ENCODE measurements around the gene C5orf58. TPM values are rescaled to one million over a fixed set of nuclear protein-coding genes. Genes with fewer than 3 reads are reported as not detected.
A peak's percentile ranks its signal among the peaks of the same experiment; 100 is the strongest.
"Not testable (repeated sequence)": the region's sequence is repeated elsewhere in the genome, so short reads cannot be mapped to it uniquely, and the experiment has no call there.

Gene C5orf58
- total RNA-seq, 1 experiment from 2014 or later: not detected

GRCh38 chr5:170223906-170224305 lies 8.9 kb upstream of the C5orf58 start:
- no peak for DNase-seq (ENCODE audit: low spot score)

DNA sequence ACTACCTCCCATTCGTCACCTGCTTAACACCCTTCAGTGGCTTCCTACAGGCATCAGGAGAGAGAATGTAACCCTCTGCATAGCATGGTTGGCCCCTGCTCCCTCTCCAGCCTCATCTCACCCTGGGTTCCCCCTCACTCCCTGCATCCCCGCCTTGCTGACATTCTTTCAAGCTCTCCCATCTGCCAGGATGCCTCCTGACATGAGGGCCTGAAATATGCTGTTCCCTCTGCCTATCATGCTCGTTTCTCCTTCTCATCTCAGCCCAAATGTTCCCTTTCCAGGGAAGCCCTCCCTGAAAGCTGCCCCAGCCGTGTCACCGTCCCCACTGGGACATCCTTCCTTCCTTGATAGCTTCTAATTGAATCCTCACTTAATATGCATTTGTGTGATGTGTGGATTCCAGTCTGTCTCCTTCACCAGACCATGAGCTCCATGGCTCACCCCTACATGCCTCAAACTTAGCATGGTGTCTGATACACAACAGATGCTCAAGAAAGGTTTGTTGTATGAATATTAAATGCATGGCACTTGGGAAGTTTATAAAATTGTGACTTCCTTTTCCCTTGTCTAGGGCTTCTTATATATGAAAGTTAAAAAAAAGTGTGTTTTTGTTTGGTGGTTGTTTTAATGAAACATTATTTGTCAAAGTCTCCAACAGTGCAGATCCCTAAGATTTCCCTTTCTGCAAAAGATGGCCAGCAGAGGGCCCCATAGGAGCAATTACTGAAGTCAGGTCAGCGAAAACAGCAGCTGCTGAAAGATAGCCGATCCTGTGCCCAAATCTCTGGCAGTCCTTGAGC lies 7.3 kb upstream of the C5orf58 start:
- DNase-seq (ENCODE audit: low spot score): peak; percentile 67

DNA sequence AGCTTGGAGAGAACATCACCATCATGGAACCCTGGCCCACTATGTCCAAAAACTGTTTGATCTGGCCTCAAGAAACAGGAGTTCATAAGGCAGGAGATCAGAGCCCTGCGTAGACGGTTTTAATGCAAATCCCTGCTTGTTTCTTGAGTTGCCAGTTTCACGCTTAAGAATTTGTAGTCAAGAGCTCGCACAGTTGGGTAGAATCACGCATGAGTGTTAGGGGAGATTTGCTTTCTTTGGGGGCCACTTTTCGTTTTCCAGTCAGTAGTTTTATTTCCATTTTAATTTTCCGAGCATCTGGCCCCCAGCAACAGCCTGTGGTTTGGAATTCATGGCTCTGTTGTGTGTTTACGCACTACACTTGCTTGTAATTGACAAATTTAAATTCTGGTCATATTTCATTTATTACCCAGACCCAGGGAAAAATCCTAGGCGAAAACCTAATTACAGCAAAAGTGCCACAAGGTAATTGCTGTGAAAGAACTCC lies 6.6 kb upstream of the C5orf58 start:
- DNase-seq (ENCODE audit: low spot score): no peak

GRCh38 chr5:170226661-170227060 lies 6.1 kb upstream of the C5orf58 start:
- no peak for DNase-seq (ENCODE audit: low spot score)

DNA sequence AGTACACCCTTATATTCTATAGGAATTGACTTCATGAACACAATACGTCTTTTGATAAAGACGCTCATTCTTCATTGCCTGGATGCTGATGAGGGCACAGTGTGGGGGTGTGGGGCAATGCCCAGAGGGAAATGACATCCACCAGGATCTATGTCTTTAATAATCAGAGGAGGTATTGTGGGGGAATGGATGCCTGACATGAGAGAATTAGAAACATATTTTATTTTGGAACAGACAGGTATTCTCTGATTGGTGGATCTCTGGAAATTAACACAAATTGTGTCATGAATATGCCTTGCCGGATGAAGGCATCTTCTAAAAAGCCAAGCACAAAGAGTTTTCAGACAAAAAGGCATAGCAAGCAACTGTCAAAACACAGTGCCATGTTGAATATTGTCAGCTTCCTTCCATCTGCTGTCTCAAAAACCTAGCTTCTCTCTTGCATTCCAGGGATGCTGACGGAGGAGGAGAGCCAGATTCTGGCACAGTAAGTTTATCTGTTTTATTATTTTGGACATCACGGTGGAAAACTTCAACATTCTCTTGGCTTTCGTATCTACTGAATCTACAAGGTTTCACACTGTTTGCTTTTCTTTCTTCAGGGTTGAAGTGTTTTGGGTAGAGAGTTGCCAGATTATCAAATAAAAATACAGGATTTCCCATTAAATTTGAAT lies 3.9 kb upstream of the C5orf58 start:
- DNase-seq (ENCODE audit: low spot score): no peak

DNA sequence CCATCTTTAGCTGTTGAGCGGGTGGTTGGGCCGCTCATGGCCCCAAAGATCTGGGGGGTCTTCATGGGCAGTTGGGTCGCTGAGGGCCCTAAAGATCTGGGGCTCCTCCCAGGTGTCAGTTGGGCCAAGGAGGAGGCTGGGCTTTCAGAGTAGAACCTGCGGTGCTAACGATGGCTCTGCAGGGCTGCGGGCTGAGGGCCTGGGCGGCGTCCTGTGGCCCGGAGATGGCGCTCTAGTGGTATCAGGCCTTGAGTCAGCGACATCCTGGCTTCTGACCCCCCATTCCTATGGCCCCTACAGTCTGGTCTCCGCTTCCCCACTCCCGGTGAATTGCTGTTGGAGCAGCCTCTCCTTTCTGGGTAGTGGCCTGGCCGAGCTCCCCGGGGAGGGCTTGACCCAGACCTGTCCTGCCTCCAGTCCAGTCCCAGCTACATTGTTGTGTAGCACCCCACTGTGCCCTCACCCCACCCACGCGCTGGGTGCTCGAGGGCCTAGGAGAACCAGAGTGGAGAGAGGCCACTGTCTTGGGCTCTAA lies 640 bp downstream of the C5orf58 start:
- DNase-seq (ENCODE audit: low spot score): no peak

DNA sequence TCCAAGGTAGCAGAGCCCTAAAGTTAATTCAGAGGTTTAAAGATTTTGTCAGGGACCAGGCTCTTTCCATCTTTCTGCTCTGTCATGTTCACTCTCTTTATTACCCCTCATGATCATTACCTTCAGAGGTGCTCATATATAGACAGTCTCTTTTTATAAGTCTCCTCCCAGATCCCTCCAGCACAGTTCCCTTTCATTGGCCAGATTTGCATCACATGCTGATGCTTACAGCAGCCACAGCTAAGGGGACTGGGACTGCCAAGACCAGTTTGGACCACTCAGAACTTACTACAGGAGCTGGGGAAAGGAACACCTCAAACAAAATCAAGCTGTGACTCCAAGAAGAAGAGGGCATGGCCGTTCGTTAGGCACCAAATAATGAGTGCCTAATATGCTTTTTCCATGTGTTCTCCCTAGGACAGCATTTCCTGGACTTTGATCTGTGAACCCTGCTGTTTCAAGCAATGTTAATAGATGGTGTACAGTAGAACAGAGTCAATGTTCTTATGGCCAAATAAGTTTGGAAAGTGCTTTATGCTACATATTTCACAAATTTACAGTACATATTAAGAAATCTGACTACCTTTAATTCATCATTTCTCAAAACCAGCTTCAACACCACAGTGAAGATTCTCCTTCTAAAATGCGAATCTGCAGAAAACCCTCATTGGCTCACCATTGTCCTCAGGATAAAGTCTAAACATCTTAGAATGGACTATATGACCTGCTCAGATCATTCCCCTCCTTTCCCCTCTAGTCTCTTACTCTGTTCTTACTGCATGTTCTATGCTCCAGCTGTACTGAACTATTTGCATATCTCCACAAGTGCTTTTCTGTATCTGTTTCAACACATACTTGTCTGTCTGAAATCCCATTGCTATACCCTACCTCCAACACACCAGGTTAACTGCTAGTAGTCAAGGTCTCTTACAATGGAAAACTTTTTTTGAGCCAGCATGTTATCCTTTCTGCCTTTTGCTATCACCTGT lies 3.4 kb downstream of the C5orf58 start:
- no peak for DNase-seq (ENCODE audit: low spot score)

- DNase-seq (ENCODE audit: low spot score): no peak
Measured at GRCh38 chr5:170238456-170239196, 5.8 kb downstream of the C5orf58 start.

GRCh38 chr5:170245436-170245835 lies 12.7 kb downstream of the C5orf58 start:
- DNase-seq (ENCODE audit: low spot score): not testable (repeated sequence)

DNA sequence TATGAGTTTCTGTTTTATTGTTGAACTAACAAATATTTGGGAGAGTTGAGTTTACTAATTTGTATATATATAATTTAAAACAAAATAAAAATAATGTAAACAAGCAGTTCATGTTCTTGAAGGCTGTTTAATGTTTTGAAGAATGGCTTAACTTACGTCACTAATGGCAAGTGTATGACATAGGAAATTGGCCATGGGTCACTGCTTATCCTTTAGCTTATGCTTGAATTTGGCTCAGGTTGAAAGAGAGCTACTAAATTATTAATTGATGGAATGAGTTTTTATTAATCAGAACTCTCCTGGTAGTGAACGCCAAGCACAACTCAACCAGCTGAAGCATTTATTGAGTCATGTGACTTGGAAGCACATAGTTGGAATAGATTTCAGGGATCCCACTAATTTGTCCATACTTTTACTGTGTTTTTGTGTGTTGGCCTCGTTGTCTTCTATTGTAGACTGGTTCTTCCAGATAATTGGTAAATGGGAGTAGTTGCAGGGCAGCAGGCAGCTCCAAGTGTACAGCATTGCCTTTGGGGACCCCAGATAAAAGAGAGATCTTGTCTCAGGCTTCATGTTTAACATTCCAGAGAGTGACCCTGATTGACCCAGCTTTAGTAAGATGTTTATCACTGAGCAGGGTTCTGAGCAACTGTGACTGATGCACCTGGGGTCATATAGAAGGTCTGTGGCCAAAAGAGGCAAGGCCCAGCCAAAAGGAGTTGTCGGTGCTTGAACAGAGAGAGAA lies 13.5 kb downstream of the C5orf58 start:
- no peak for DNase-seq (ENCODE audit: low spot score)

DNA sequence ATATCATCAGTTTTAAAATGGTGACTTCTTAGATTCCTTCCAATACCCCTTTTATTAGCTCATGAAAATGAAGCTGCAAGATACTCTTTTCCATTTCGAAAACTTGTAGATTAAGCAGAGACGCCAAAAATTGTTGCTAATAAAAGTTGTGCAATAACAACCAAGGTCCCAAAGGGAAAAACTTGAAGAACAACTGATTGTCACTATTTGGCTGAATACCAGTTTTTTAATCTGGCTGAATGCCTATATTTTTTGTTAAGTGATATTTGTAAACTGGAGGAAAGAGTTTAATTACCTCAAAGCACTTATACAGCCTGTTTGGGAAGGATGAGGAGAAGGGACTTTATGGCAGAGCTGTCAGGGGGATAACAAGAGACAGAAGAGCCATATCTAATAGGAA lies 14.6 kb downstream of the C5orf58 start:
- DNase-seq (ENCODE audit: low spot score): no peak

- DNase-seq (ENCODE audit: low spot score): no peak
Measured at GRCh38 chr5:170248172-170248930, 15.6 kb downstream of the C5orf58 start.

- not testable (repeated sequence) for DNase-seq (ENCODE audit: low spot score)
Measured at GRCh38 chr5:170248931-170249227, 16.1 kb downstream of the C5orf58 start.

DNA sequence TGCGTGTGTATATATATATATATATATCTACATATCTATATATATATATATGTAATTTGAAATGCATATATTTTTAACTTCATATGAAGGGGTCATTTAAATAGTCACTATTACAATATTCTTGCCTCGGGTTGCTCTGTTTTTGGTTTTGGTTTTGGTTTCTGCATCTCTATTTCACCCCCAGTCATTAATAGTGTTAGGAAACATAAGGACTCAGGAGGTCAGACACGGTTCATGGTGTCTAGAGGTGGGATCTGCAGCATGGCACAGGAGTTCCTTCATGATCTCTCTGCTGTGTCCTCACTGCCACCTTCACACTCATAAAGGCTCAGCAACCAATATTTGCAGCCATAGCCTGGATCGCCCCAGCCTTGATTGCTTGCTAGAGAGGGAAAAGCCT lies 16.6 kb downstream of the C5orf58 start:
- DNase-seq (ENCODE audit: low spot score): no peak

DNA sequence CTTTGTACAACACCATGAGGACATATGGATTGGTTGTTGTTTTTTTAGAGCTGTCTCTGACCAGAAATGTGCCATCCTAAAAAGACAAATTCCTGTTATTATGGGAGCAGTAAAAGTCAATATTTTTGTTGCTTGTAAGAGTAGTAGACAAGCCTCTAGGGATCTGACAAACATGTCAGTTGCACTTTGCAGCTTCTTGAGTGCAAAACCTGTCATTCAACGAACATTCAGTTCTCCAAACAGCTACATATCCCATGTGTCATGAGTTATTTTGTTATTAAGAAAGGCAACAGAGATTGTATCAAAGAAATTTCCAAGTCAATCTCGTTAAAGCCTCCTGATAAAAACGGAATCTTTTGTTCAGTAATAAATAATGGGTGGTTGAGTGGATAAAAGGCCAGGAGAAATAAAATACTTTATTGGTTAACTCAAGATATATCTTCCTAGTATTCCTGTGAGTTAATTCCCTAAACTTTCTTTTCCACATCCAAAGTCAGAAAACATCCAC lies 18.1 kb downstream of the C5orf58 start:
- no peak for DNase-seq (ENCODE audit: low spot score)

GRCh38 chr5:170251462-170251861 lies 18.7 kb downstream of the C5orf58 start:
- no peak for DNase-seq (ENCODE audit: low spot score)

- DNase-seq (ENCODE audit: low spot score): no peak
Measured at GRCh38 chr5:170252109-170252508, 19.3 kb downstream of the C5orf58 start.

DNA sequence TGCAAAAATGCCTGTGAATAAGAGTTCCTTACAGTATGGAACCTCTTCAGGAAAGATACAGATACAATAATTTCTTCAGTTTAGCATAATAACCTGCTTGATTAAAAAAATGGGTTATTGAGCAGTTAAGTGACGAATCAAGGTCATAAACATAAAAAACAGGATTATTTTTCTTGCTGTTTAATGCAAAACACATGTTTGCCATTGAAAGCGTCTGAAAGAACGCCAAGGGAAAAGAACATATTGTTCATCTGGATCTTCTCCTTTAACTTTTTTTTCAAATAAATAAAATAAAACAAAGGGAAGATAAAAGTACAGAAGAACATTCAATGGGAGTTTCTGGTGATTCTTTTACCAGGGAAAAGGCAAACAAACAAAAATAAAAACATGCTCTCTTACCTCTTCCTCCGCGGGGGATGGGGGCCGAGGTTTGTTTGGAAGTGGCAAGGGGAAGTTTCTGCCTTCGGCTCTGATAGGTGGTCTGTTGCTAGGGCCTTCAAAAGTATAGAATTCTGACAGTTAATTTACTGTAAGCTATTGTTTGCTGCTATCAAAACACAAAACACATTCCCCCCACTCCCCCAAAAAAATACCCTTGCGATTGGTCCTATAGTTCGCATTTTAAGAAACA lies 20.1 kb downstream of the C5orf58 start:
- DNase-seq (ENCODE audit: low spot score): no peak

- DNase-seq (ENCODE audit: low spot score): peak; percentile 41
Measured at GRCh38 chr5:170254056-170254455, 21.3 kb downstream of the C5orf58 start.
